Hematopoietic multipotent progenitor cell treated with erythropoietin and hydrocortisone succinate and interleukin-3 and kit ligand, for 8 days (in vitro differentiated cells): ENCODE results near the gene INHA.
A peak's percentile ranks its signal among the peaks of the same experiment; 100 is the strongest.

ENCODE experiments used
- DNase-seq: peaks from one replicate; pipeline ENCODE4 v3.0.0-alpha.2; 2015

The INHA gene

GRCh38 chr2:219559156-219559915 is 12.8 kb upstream of the INHA start:
- no peak for DNase-seq

GRCh38 chr2:219560037-219560892 is 11.8 kb upstream of the INHA start:
- DNase-seq: no peak

DNA sequence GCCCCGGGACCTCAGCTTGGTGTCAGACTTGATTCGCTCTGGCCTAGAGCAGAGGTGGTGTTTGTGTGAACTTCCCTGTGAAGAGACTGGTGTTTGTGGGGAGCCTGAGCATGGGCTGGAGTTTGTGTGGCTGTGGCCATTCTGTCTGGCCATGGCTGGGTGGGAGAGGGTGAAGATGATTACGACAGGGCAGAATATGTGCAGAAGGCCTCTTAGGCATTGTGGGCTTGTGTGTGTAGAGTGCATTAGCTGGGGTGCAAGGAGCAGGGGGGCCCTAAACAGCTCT is 11.3 kb upstream of the INHA start:
- DNase-seq: no peak

GRCh38 chr2:219561179-219562048 is 10.7 kb upstream of the INHA start:
- no peak for DNase-seq

- DNase-seq: no peak
Observed at GRCh38 chr2:219562049-219563020, 9.8 kb upstream of the INHA start.

DNA sequence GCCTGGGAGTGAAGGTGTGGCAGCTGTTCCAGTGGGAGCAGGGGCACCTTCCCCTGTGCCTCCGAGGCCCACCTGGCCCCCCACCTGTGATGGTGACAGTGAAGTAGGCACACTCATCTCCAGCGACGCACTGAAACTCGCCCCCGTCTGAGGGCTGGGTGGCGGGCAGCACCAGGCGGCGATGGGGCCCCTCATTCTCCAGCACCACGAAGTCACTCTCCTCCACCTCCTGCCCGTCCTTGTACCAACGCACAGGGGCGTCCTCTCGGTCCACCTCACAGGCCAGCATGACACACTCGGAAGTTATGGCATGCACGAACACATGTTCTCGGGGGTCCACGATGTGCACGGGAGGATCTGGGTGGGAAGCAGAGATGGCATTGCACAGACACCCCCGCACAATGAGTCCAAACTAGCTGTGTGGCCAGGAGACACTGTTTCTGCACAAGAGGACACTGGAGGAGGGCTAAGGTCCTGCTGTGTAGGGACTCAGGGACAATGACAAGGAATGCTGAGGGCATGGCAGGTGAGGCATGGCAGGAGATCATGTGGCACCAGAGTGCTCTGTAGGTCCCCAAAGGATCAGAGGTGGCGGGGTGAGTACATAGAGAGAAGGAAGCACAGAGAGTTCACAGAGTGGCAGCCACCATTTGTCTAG is 8.7 kb upstream of the INHA start:
- DNase-seq: no peak

GRCh38 chr2:219565130-219566080 is 6.7 kb upstream of the INHA start:
- no peak for DNase-seq

- no peak for DNase-seq
Observed at GRCh38 chr2:219566640-219567039, 5.5 kb upstream of the INHA start.

DNA sequence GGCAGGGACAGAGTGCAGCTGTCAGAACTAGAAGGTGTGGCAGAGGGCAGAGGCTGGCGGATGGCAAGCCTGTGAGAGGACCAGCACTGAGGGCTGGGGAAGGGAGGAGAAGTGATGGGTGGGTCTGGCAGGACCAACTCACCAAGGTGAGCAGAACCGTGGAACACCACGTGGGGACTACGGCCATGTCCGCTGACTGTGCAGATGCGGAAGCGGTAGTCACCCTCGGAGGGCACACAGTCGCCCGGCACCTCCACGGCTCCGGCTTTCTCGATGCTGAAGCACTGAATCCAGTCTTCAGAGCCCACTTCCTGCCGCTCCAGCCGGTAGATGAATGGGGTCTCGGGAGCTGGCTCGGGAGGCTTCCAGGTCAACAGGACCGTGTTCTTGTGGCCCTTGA is 5.0 kb upstream of the INHA start:
- no peak for DNase-seq

GRCh38 chr2:219567791-219568361 is 4.2 kb upstream of the INHA start:
- DNase-seq: no peak

GRCh38 chr2:219569041-219569440 is 3.1 kb upstream of the INHA start:
- no peak for DNase-seq

DNA sequence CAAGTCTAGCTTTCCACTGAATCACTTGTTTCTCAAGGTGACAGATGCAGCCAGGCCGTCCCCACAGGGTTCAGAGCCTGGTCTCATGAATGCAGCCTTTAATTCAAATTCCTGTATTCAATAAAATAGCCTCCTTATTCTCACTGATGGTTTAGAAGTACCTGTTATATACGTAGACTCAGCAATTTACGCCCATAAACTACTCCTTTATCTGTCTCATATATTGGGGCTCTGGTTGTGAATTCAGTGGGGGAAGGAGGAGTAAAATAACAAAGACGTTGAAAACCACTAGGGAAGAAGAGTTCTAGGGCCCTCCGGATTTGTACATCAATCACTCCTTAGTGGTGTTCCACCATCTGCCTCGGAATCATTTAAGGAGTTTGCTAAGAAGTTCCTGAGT is 2.5 kb upstream of the INHA start:
- no peak for DNase-seq

DNA sequence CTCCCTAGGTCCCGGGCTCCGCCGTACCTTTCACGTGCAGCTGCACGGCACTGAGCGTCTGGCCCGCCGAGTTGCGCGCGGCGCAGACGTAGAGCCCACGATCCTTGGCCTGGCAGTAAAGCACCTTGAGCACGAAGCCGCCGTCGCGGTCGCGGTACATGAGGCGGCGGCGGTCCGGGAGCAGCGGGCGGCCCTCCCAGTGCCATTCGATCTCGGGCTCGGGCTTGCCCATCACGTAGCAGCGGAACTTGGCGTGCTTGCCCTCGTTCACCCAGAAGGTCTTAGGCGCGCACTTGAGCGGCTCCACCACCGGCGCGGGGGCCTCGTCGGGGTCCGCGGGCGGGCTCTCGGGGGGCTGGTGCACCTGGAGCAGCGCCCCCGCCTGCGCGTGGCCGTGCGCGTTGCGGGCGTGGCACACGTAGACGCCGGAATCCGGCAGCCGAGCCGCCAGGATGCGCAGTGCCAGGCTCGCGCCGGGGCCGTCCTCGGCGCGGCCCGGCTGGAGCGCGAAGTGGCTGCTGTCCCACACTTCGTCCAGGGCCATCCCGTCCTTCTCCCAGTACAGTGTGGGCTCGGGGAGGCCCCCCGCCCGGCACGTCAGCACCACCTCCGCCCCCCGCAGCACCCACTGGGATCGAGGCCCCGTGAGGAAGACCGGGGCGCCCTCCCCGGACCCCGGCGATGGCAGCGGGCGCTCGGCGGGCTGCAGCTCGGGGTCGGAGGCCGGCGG is 1.8 kb upstream of the INHA start:
- DNase-seq: no peak

- DNase-seq: no peak
Observed at GRCh38 chr2:219570924-219571310, 1.2 kb upstream of the INHA start.

DNA sequence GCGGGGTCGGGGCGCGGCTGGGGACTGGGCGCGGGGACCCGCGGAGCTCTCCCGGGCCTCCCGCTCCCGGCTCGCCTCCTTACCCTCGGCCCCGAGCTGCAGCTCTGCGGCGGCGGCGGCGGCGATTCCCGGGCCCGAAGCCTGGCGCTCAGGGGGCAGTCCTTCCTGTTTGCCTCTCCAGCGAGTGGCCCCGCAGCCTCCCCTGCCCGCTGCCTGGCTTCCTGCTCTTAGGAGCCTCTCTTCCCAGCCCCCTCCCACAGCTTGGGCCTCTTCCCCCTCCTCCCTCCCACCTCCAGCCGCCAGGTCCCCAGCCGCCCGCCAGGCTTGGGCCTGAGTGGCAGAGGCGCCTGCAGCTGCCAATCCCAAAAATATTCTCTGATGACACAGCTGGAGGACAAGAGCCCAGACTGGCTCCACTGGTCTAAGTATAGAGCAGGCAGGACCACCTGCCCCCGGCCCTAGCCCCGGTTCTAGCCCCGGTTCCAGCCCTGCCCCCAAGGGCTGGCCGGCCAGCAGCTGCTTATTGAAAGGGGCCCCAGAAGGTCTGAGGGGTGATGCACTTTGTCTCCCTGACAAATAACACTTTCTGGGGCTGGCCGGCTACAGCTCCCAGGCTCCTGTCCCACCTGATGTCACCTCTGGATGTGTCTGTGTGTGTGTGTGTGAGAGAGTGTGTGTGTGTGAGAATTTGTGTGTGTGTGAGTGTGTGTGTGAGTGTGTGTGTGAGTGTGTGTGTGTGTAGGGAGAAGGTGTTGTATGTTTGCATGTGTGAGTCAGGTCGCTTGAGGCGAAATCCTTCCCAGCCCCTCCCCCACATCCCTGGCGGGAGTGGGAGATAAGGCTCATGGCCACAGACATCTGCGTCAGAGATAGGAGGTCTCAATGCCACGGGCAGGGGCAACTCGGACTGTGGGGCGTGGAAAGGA is 536 bp upstream of the INHA start, which contains the start of gene OBSL1:
OBSL1 (minus strand) TSS at position 229 of the 926 bp plus-strand sequence. CDS start 307 bp downstream, outside the sequence.
- peak; percentile 75 for DNase-seq

DNA sequence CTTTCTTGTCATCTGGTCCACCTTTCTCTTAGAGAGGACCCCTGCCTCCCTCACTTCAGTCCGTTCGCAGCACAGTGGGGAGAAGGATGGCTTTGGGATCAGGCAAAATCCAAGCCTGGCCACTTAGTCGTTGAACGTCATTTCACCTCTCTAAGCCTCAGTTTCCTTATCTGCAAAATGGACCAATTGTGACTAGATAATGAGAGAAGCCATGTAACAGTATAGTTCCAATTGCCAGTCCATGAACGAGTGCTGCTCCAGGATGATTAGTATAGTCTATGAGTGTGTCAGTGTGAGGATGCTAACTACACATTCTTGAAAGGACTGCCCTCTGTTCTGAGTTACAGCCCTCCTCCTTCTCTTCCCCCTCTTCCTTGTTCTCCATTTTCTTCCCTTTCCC is 1.1 kb downstream of the INHA start:
- no peak for DNase-seq

GRCh38 chr2:219574484-219575311 is 2.6 kb downstream of the INHA start:
- DNase-seq: no peak
